Spleen (tissue), 11 donors: ENCODE data around the gene UPF2. TPM values are rescaled to one million over a fixed set of nuclear protein-coding genes. Genes with fewer than 3 reads are reported as not detected.
A peak's percentile ranks its signal among the peaks of the same experiment; 100 is the strongest.

Source experiments
- DNase-seq: peaks from one replicate; pipeline ENCODE4 v3.0.0-alpha.2; 2020
- H3K27ac ChIP-seq, 8 donors: fragments of 200-600 bp; sonication (generic) in 7 of 8; 1 replicate in 4 of 8; 2 replicates in 4 of 8; pipeline versions ENCODE4 v1.5.0 to v1.8.0; 2016 to 2021; ENCODE audit warnings: inconsistent platforms in 4 of 8, mild to moderate bottlenecking in 4 of 8, moderate library complexity in 1 of 8
- H3K27me3 ChIP-seq, 7 donors: fragments of 200-600 bp; sonication (generic) in 6 of 7; replicated peaks in 1 of 7; 1 replicate in 4 of 7; 2 replicates in 3 of 7; pipeline versions ENCODE4 v1.5.0 to v1.8.0; 2016 to 2021; ENCODE audit warnings: inconsistent platforms in 3 of 7, mild to moderate bottlenecking in 1 of 7
- H3K36me3 ChIP-seq, 6 donors: fragments of 200-600 bp; sonication (generic) in 5 of 6; 1 replicate in 4 of 6; 2 replicates in 2 of 6; pipeline versions ENCODE4 v1.5.0 to v1.8.0; 2016 to 2021; ENCODE audit warnings: inconsistent platforms in 2 of 6
- H3K4me1 ChIP-seq, 6 donors: fragments of 200-600 bp; sonication (generic) in 5 of 6; 1 replicate in 3 of 6; 2 replicates in 3 of 6; pipeline versions ENCODE4 v1.5.0 to v1.8.0; 2016 to 2021; ENCODE audit warnings: inconsistent platforms in 3 of 6
- H3K4me3 ChIP-seq, 8 donors: fragments of 200-600 bp; sonication (generic) in 7 of 8; 1 replicate in 4 of 8; 2 replicates in 4 of 8; pipeline versions ENCODE4 v1.5.0 to v1.8.0; 2016 to 2021; ENCODE audit warnings: inconsistent platforms in 4 of 8, mild to moderate bottlenecking in 4 of 8, moderate library complexity in 2 of 8
- H3K9me3 ChIP-seq, 8 donors: fragments of 200-600 bp; sonication (generic) in 7 of 8; 1 replicate in 4 of 8; 2 replicates in 4 of 8; pipeline versions ENCODE4 v1.5.0 to v1.8.0; 2016 to 2021; ENCODE audit warnings: inconsistent platforms in 4 of 8
- POLR2A ChIP-seq, 3 donors: fragments of 450-650 bp; IDR thresholded peaks; one replicate each; pipeline ENCODE4 v1.5.1; 2017; ENCODE audit warnings: antibody characterized with exemption in 3 of 3, mild to moderate bottlenecking in 1 of 3
- POLR2AphosphoS5 ChIP-seq, 3 donors: sonication (generic); formaldehyde crosslinking; IDR thresholded peaks; one replicate each; pipeline ENCODE4 v1.5.1; 2017; ENCODE audit warnings: antibody characterized with exemption in 3 of 3
- WGBS, 5 donors: extraction: QIAGEN DNeasy Blood & Tissue Kit in 3 of 5; methylation state at CpG; one replicate each; pipeline versions ENCODE4 v1.1.5 to v1.1.7; 2013 to 2018; 5-methylcytosine and 5-hydroxymethylcytosine counted together
- intact Hi-C: fragments of 100-400 bp; cut with DNase I; formaldehyde crosslinking; loops from one replicate; pipeline ENCODE4 v1.15.0; 2023; ENCODE audit warnings: low total_unique reads
- polyA plus RNA-seq, 3 donors: library from polyadenylated mRNA; stranded (reverse); fragments of 200-250 nt; gene quantifications; one replicate each; pipeline ENCODE4 v1.2.1, GENCODE V29; 2013
- total RNA-seq, 7 donors: library from RNA; depleted of rRNA in 3 of 7; stranded (reverse); fragments of >200 nt in 3 of 7; fragmentation: NEBNext Ultra II Directional in 4 of 7; extraction: Animal tissue kit (Norgen Biotek cat#: 25700) in 4 of 7; gene quantifications; one replicate each; pipeline versions ENCODE4 v1.1.0 to v1.2.1, GENCODE V29; 2016 to 2021
- TF ChIP-seq, protein P1 (sequence below), 11 experiments: fragments of 200-600 bp in 7 of 11; fragments of 450-650 bp in 4 of 11; sonication (generic) in 4 of 11; IDR thresholded peaks in 8 of 11; conservative IDR thresholded peaks in 3 of 11; 1 replicate in 7 of 11; 2 replicates in 4 of 11; pipeline versions ENCODE4 v1.4.0 to v1.8.0; 2016 to 2021; ENCODE audit warnings: antibody characterized with exemption in 11 of 11, inconsistent platforms in 4 of 11, mild to moderate bottlenecking in 1 of 11
- donor health status: healthy with polysubstance abuse.
- donor health status: DM: no; HTN: no; CAD: no; lungs with moderate emphysema.
- donor health status: DM: no; HTN: no; CAD: no.
- donor health status: Bipolar disorder and iron deficiency.
- donor health status: healthy.
- donor health status: DM: no; HTN: no; CAD: no.
- donor health status: DM: yes; HTN: yes; CAD: no.

The UPF2 gene
- total and polyA plus RNA-seq, 10 donors, result 11.5 to 34.9 (median 27.4) TPM

DNA sequence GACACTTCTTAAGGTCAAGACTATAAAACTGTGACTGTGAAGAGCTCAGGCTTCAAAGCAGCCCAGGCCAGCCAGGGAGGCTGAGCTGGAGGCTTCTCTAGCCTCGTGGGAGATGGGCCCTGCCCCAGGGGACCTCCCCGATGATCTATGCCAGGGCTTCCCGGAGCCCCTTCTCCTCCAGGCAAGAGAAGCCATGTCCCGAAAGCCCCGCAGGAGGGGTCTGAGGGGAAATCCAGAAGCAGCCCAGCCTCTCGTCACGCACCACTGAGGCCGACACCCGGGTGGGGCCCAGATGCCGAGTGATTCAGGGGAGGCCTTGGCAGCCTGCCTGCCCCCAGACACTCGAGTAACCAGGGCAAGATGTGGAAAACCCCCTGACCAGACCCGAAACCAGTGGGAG, 155.8 kb downstream of the UPF2 start:
- Histone ChIP-seq H3K27ac (no peak overlapping the region), H3K36me3 (no peaks in the 10 kb centered on the region), H3K4me1 (peaks cover 0 to 5% (median 0%) of the 10 kb centered on the region in 6 donors), H3K27me3 (no peaks in the 10 kb centered on the region), H3K4me3 (no peak overlapping the region), H3K9me3 (no peaks in the 10 kb centered on the region)
- no peak for TF ChIP-seq POLR2A (IDR thresholded peaks at IDR 0.05)
- TF ChIP-seq POLR2AphosphoS5 (IDR thresholded peaks at IDR 0.05), result no peak
- TF ChIP-seq, protein P1, sequence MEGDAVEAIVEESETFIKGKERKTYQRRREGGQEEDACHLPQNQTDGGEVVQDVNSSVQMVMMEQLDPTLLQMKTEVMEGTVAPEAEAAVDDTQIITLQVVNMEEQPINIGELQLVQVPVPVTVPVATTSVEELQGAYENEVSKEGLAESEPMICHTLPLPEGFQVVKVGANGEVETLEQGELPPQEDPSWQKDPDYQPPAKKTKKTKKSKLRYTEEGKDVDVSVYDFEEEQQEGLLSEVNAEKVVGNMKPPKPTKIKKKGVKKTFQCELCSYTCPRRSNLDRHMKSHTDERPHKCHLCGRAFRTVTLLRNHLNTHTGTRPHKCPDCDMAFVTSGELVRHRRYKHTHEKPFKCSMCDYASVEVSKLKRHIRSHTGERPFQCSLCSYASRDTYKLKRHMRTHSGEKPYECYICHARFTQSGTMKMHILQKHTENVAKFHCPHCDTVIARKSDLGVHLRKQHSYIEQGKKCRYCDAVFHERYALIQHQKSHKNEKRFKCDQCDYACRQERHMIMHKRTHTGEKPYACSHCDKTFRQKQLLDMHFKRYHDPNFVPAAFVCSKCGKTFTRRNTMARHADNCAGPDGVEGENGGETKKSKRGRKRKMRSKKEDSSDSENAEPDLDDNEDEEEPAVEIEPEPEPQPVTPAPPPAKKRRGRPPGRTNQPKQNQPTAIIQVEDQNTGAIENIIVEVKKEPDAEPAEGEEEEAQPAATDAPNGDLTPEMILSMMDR (IDR thresholded peaks at IDR 0.05 in 8 of 11, conservative IDR thresholded peaks at IDR 0.05 in 3 of 11), result no peak
- intact Hi-C loops, result no loop called here
- DNase-seq, result peak; percentile 54
- 50 to 94% (median 70%) methylated on average over 8 to 12 of the region's 12 CpGs for WGBS, 5 donors

DNA sequence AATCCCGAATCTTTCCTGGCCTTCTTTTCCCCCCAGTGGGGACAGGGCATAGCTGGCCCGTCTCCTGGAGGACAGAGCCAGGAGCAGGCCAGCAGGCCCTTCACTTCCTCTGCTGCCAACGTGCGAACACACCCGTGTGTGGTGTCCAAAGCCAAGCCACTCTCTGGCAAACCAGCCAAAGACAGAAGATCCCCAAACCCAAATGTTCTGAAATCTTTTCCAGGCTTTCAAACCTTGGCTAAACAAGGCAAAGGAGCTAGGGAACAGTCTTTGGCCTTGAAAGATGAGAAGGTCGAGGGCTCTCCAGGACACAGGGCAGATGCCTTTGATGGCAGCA, 156.5 kb downstream of the UPF2 start:
- no peak for TF ChIP-seq POLR2A (IDR thresholded peaks at IDR 0.05)
- WGBS, 5 donors, result 64 to 82% (median 69%) methylated on average over 6 of the region's 6 CpGs
- Histone ChIP-seq H3K36me3 (no peaks in the 10 kb centered on the region), H3K4me1 (peaks cover 0 to 5% (median 0%) of the 10 kb centered on the region in 6 donors), H3K4me3 (no peak overlapping the region), H3K27ac (no peak overlapping the region), H3K27me3 (no peaks in the 10 kb centered on the region), H3K9me3 (no peaks in the 10 kb centered on the region)
- intact Hi-C loops, result no loop called here
- DNase-seq, result no peak

DNA sequence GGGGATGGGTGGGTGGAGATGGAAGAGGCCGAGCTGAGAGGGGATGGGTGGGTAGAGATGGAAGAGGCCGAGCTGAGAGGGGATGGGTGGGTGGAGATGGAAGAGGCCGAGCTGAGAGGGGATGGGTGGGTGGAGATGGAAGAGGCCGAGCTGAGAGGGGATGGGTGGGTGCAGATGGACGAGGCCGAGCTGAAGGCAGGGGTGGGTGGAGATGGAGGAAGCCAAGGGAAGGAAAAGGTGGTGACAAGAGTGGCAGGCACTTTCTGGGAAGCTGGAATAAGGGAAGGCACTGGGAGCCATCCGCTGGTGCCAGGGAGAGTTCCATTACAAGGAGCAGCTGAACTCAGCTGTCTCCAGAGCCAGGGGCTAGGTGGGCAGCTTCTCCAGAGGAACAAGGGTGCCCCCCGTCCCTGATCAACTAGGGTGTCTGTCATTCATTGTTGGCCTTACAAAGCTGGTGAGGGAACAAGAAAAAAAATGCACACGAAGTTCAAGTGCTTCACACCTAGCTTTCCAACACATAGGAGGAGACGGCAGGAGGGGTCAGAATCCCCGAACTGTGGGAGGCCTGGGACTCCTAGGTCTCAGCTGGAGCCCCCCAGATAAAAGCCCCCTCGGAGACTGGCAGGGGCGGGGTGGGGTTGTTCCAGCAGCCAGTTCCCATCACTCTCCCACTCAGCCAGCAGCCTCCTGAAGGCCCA, 157.0 kb downstream of the UPF2 start:
- peaks cover 0 to 5% (median 0%) of the 10 kb centered on the region in 6 donors for H3K4me1 ChIP-seq
- H3K27ac ChIP-seq, result no peak overlapping the region
- no peaks in the 10 kb centered on the region for H3K27me3 ChIP-seq
- no peaks in the 10 kb centered on the region for H3K36me3 ChIP-seq
- intact Hi-C loops, result no loop called here
- no peak for TF ChIP-seq POLR2AphosphoS5 (IDR thresholded peaks at IDR 0.05)
- TF ChIP-seq POLR2A (IDR thresholded peaks at IDR 0.05), result no peak
- TF ChIP-seq, protein P1 (IDR thresholded peaks at IDR 0.05 in 8 of 11, conservative IDR thresholded peaks at IDR 0.05 in 3 of 11), result no peak
- no peaks in the 10 kb centered on the region for H3K9me3 ChIP-seq
- no peak overlapping the region for H3K4me3 ChIP-seq
- DNase-seq, result peak; percentile 67
- 77 to 93% (median 89%) methylated on average over 13 of the region's 13 CpGs for WGBS, 5 donors

DNA sequence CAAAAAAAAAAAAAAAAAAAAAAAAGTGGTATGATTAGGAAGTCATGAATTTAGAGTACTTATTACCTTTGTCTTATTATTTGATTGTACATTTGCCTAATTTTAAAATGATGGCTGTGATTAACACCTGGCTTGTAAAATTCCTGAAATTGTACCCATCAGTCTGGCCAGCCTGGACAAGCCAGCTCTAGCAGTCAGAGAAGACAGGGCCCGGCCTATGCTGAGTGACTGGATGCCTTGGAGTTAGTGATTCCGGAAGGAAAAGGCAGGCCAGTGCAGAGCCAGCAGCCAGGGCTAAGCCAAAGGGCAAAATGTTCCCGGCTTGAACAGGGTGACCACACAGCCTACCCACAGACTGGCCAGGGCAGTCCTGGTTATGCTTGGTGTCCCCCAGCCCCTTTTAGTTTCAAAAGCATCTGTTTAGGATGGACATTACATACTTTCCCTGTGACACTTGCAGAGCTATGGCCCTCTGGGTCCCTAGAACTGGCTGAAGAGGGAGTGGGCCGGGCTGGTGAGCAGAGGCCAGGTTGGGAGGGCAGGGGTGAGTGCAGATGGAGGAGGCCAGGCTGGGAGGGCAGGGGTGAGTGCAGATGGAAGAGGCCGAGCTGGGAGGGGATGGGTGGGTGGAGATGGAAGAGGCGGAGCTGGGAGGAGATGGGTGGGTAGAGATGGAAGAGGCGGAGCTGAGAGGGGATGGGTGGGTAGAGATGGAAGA, 157.7 kb downstream of the UPF2 start:
- no peak for DNase-seq

More for the DNA sequence above, 157.7 kb downstream of the UPF2 start:
- no peaks in the 10 kb centered on the region for H3K27me3 ChIP-seq
- no peaks in the 10 kb centered on the region for H3K9me3 ChIP-seq
- H3K36me3 ChIP-seq, result no peaks in the 10 kb centered on the region
- intact Hi-C loops, result no loop called here
- no peak overlapping the region for H3K27ac ChIP-seq
- 76 to 90% (median 79%) methylated on average over 6 to 7 of the region's 7 CpGs for whole genome bisulfite sequencing, 5 donors
- peaks cover 0 to 5% (median 0%) of the 10 kb centered on the region in 6 donors for H3K4me1 ChIP-seq
- no peak overlapping the region for H3K4me3 ChIP-seq
- TF ChIP-seq POLR2AphosphoS5 (IDR thresholded peaks at IDR 0.05) (no peak), POLR2A (IDR thresholded peaks at IDR 0.05) (no peak)
- TF ChIP-seq, protein P1 (IDR thresholded peaks at IDR 0.05 in 8 of 11, conservative IDR thresholded peaks at IDR 0.05 in 3 of 11), result no peak
